Measurements from ENCODE around the gene DLGAP1. TPM values are rescaled to one million over a fixed set of nuclear protein-coding genes. Genes with fewer than 3 reads are reported as not detected.
"Not testable (repeated sequence)": the region's sequence is repeated elsewhere in the genome, so short reads cannot be mapped to it uniquely, and the experiment has no call there.

The DLGAP1 gene
- total RNA-seq, 4 donors from 2014 or later = 0.22 to 1.5 (median 0.56) TPM

DNA sequence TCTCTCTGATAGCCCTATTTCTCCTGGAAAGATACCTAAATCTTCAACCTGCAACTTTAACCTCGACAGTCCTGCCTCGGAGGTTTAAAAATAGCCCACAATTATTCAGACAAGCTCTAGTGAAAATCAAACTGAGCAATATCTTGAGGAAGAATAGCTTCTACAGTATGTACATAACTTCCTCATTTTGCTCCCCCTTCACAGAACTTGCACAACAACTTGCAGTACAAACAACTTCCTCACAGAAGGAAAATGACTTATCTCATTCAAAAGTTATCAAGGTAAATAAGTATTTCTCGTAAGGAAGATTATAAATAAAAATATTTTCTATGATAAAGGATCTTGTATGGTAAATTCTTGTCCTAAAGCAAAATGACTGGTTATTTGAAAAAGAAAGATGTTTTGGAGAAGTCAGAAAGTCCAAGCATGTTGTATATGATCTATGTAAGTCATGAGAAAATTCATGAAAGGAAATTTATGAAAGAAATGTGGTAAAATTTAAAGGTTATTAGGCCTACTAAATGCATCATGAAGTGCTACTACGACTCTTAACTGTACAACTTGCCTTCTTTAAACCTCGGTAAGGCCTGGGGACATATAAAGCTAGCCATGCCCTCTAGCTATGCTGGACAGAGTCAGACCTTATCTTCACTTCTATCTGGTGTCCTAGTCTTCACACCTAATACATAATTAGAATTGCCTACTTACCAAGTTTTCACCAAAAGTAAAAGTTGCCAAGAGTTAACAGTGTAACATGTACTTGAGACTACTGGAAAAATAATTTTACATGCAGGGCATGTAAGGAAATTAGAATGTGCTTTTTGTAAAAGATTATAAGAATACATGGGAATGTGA is 394.5 kb downstream of the DLGAP1 start:
- TF ChIP-seq EP300 (IDR thresholded peaks at IDR 0.05) (no peak), POLR2A (IDR thresholded peaks at IDR 0.05) (no peak), POLR2AphosphoS5 (IDR thresholded peaks at IDR 0.05) (no peak)
- TF ChIP-seq, protein P1, sequence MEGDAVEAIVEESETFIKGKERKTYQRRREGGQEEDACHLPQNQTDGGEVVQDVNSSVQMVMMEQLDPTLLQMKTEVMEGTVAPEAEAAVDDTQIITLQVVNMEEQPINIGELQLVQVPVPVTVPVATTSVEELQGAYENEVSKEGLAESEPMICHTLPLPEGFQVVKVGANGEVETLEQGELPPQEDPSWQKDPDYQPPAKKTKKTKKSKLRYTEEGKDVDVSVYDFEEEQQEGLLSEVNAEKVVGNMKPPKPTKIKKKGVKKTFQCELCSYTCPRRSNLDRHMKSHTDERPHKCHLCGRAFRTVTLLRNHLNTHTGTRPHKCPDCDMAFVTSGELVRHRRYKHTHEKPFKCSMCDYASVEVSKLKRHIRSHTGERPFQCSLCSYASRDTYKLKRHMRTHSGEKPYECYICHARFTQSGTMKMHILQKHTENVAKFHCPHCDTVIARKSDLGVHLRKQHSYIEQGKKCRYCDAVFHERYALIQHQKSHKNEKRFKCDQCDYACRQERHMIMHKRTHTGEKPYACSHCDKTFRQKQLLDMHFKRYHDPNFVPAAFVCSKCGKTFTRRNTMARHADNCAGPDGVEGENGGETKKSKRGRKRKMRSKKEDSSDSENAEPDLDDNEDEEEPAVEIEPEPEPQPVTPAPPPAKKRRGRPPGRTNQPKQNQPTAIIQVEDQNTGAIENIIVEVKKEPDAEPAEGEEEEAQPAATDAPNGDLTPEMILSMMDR (IDR thresholded peaks at IDR 0.05) = no peak
- Histone ChIP-seq H3K9me3 (peaks cover 0 to 8% (median 0%) of the 10 kb centered on the region in 3 donors), H3K27ac (no peak overlapping the region), H3K36me3 (no peaks in the 10 kb centered on the region), H3K4me1 (no peaks in the 10 kb centered on the region), H3K4me3 (no peak overlapping the region), H3K27me3 (no peaks in the 10 kb centered on the region)
- no peak for ATAC-seq
- WGBS, 2 donors (ENCODE audit: low coverage in 1 of 2) = 62 to 67% methylated on average over 5 of the region's 5 CpGs

DNA sequence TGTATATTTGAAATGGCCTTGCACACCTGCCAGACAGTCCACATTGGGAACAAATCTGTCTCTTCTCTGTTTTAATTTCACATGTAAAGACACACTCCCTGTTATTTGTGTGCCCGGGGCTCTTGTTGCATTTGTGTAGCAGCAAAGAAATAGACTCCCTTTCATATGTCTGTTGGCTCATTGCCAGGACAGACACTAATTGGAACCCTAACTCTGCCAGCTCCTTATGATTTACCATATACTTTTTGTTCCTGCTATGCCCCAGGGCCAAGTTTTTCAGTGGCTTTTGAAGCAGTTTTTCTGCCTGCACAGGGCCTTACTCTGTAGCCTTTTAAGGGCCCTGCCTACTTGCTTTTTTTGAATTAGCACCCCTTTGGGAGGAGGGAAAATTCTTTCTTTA is 396.9 kb downstream of the DLGAP1 start:
- no peaks in the 10 kb centered on the region for H3K36me3 ChIP-seq
- no peak for TF ChIP-seq EP300 (IDR thresholded peaks at IDR 0.05)
- no peak for TF ChIP-seq POLR2AphosphoS5 (IDR thresholded peaks at IDR 0.05)
- no peak for TF ChIP-seq POLR2A (IDR thresholded peaks at IDR 0.05)
- TF ChIP-seq, protein P1 (IDR thresholded peaks at IDR 0.05) = no peak
- peaks cover 0 to 7% (median 0%) of the 10 kb centered on the region in 3 donors for H3K9me3 ChIP-seq
- H3K27ac ChIP-seq = no peak overlapping the region
- ATAC-seq = no peak
- H3K4me3 ChIP-seq = no peak overlapping the region
- no peaks in the 10 kb centered on the region for H3K4me1 ChIP-seq
- H3K27me3 ChIP-seq = no peaks in the 10 kb centered on the region
- WGBS, 2 donors (ENCODE audit: low coverage in 1 of 2) = 43 to 60% methylated on average over 1 of the region's 1 CpG

DNA sequence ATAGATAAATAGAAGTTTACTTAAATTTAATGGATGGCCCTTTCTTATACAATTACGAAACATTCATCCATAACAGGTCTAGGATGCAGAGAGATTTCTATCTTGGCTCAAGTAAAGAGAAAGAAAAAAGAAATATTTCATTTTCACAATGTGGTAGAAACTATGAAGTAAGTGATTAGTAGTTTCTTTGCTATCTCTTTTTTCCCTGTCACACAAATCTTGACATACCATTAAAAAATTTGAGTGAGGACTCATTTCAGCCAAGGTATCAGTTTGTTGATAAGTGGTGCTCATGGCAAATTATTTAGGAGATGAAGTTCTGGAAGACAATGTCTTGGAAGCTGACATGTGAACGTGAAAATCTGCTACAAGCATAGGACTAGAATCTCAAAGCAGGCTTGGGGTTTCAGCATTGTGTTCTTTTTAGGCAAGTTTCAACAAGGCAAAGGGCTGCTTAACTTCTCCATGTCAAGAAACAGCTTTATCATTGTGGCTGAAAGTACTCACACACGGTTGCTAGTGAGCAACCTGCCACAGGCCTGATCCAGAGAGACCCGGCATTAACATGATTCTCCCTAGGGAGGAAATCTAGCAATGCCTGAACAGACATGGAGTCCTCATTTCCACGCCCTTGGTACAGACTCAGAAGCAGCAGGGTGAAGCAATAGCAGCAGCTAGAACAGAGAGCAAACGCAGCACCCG is 414.6 kb downstream of the DLGAP1 start:
- H3K36me3 ChIP-seq = no peaks in the 10 kb centered on the region
- H3K9me3 ChIP-seq = no peaks in the 10 kb centered on the region
- H3K4me3 ChIP-seq = no peak overlapping the region
- H3K27ac ChIP-seq = no peak overlapping the region
- peaks cover 5% of the 10 kb centered on the region for H3K27me3 ChIP-seq
- WGBS, 2 donors (ENCODE audit: low coverage in 1 of 2) = 70 to 79% methylated on average over 3 to 6 of the region's 7 CpGs
- no peak for ATAC-seq
- no peaks in the 10 kb centered on the region for H3K4me1 ChIP-seq
- TF ChIP-seq, protein P1 (IDR thresholded peaks at IDR 0.05) = no peak
- TF ChIP-seq EP300 (IDR thresholded peaks at IDR 0.05) = no peak
- no peak for TF ChIP-seq POLR2A (IDR thresholded peaks at IDR 0.05)
- TF ChIP-seq POLR2AphosphoS5 (IDR thresholded peaks at IDR 0.05) = no peak

DNA sequence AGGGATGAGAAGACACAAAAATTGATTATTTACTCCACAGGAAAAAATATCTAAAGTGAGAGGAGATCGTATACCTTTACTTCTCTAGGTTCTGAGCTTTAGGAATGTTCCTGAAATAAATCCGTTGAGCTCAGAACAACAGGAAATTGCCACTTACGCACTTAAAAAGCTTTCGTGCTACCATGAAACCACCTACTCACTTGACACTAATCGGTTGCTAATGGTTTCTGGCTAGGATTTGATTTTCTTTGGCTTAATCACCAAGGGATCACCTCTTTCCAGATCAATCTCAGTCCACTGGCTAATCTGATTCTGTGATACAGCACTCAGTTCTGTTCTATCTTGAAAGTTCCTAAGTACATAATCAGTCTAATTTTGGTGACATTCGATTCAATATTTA is 419.6 kb downstream of the DLGAP1 start:
- Histone ChIP-seq H3K4me3 (no peak overlapping the region), H3K9me3 (no peaks in the 10 kb centered on the region), H3K27ac (no peak overlapping the region), H3K4me1 (no peaks in the 10 kb centered on the region), H3K36me3 (no peaks in the 10 kb centered on the region), H3K27me3 (peaks cover 18% of the 10 kb centered on the region)
- ATAC-seq = no peak
- TF ChIP-seq POLR2AphosphoS5 (IDR thresholded peaks at IDR 0.05) = no peak
- TF ChIP-seq, protein P1 (IDR thresholded peaks at IDR 0.05) = no peak
- no peak for TF ChIP-seq EP300 (IDR thresholded peaks at IDR 0.05)
- no peak for TF ChIP-seq POLR2A (IDR thresholded peaks at IDR 0.05)
- WGBS, 2 donors (ENCODE audit: low coverage in 1 of 2) = 51% methylated on average over 6 of the region's 6 CpGs

DNA sequence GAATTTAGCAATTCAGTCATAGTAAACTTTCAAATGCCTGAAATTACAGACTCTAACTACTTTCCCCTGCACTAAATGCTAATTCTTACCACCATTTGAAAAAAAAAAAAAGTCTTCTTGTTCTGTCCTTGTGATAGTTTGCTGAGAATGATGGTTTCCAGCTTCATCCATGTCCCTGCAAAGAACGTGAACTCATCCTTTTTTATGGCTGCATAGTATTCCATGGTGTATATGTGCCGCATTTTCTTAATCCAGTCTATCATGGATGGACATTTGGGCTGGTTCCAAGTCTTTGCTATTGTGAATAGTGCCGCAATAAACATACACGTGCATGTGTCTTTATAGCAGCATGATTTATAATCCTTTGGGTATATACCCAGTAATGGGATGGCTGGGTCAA is 420.3 kb downstream of the DLGAP1 start:
- H3K9me3 ChIP-seq, H3K27ac ChIP-seq, H3K4me3 ChIP-seq, H3K4me1 ChIP-seq, ATAC-seq, H3K36me3 ChIP-seq: not testable (repeated sequence)
- 76 to 93% methylated on average over 2 to 3 of the region's 4 CpGs for WGBS, 2 donors (ENCODE audit: low coverage in 1 of 2)
- peaks cover 18% of the 10 kb centered on the region for H3K27me3 ChIP-seq

Data from gastroesophageal sphincter (tissue), 4 donors.